KOPT-K1 (cell line): Measurements from ENCODE around the gene SIRT5.

Source experiments
- H3K27ac ChIP-seq: fragments of 200-600 bp; sonication (generic); 2 replicates; pipeline ENCODE4 v1.5.1; 2016; ENCODE audit warnings: antibody characterized with exemption, mild to moderate bottlenecking, low read depth, low read length; ENCODE audit not compliant: poor library complexity, severe bottlenecking
- H3K36me3 ChIP-seq: fragments of 200-600 bp; sonication (generic); 2 replicates; pipeline ENCODE4 v1.5.1; 2017; ENCODE audit warnings: antibody characterized with exemption, mild to moderate bottlenecking, low read length, moderate library complexity; ENCODE audit not compliant: insufficient read depth
- H3K9me3 ChIP-seq: fragments of 200-600 bp; sonication (generic); 2 replicates; pipeline ENCODE4 v1.5.1; 2017; ENCODE audit warnings: antibody characterized with exemption, low read length, mild to moderate bottlenecking; ENCODE audit not compliant: insufficient read depth, poor library complexity, severe bottlenecking

Gene SIRT5

GRCh38 chr6:13624871-13625288 lies 50.5 kb downstream of the SIRT5 start:
- H3K9me3 ChIP-seq = no peaks in the 10 kb centered on the region
- peaks cover 100% of the 10 kb centered on the region for H3K36me3 ChIP-seq
- no peak overlapping the region for H3K27ac ChIP-seq

- H3K9me3 ChIP-seq = no peaks in the 10 kb centered on the region
- no peak overlapping the region for H3K27ac ChIP-seq
- peaks cover 95% of the 10 kb centered on the region for H3K36me3 ChIP-seq
These were observed 55.2 kb downstream of the SIRT5 start for GRCh38 chr6:13629459-13630116.

- Histone ChIP-seq H3K9me3 (no peaks in the 10 kb centered on the region), H3K36me3 (peaks cover 95% of the 10 kb centered on the region), H3K27ac (no peak overlapping the region)
These were observed 56.1 kb downstream of the SIRT5 start for GRCh38 chr6:13630499-13630898.

GRCh38 chr6:13633343-13633742 lies 58.9 kb downstream of the SIRT5 start:
- no peaks in the 10 kb centered on the region for H3K9me3 ChIP-seq
- peaks cover 95% of the 10 kb centered on the region for H3K36me3 ChIP-seq
- H3K27ac ChIP-seq = no peak overlapping the region

GRCh38 chr6:13635948-13636658 lies 61.7 kb downstream of the SIRT5 start:
- H3K27ac ChIP-seq = no peak overlapping the region
- peaks cover 95% of the 10 kb centered on the region for H3K36me3 ChIP-seq
- no peaks in the 10 kb centered on the region for H3K9me3 ChIP-seq

- peaks cover 96% of the 10 kb centered on the region for H3K36me3 ChIP-seq
- H3K9me3 ChIP-seq = no peaks in the 10 kb centered on the region
- no peak overlapping the region for H3K27ac ChIP-seq
These were observed 63.6 kb downstream of the SIRT5 start for GRCh38 chr6:13638014-13638413.

- Histone ChIP-seq H3K27ac (no peak overlapping the region), H3K36me3 (peaks cover 100% of the 10 kb centered on the region), H3K9me3 (no peaks in the 10 kb centered on the region)
These were observed 64.2 kb downstream of the SIRT5 start for GRCh38 chr6:13638626-13639025.

- H3K36me3 ChIP-seq = peaks cover 98% of the 10 kb centered on the region
- H3K27ac ChIP-seq = no peak overlapping the region
- no peaks in the 10 kb centered on the region for H3K9me3 ChIP-seq
These were observed 66.9 kb downstream of the SIRT5 start for GRCh38 chr6:13641315-13641714.

GRCh38 chr6:13643125-13643524 lies 68.7 kb downstream of the SIRT5 start:
- Histone ChIP-seq H3K9me3 (no peaks in the 10 kb centered on the region), H3K36me3 (peaks cover 92% of the 10 kb centered on the region), H3K27ac (no peak overlapping the region)

GRCh38 chr6:13648850-13649249 lies 74.4 kb downstream of the SIRT5 start:
- Histone ChIP-seq H3K9me3 (no peaks in the 10 kb centered on the region), H3K36me3 (peaks cover 77% of the 10 kb centered on the region), H3K27ac (no peak overlapping the region)

- peaks cover 72% of the 10 kb centered on the region for H3K36me3 ChIP-seq
- H3K9me3 ChIP-seq = no peaks in the 10 kb centered on the region
- no peak overlapping the region for H3K27ac ChIP-seq
These were observed 75.0 kb downstream of the SIRT5 start for GRCh38 chr6:13649393-13649792.

- Histone ChIP-seq H3K36me3 (peaks cover 56% of the 10 kb centered on the region), H3K9me3 (no peaks in the 10 kb centered on the region), H3K27ac (no peak overlapping the region)
These were observed 78.9 kb downstream of the SIRT5 start for GRCh38 chr6:13653296-13653695.

- H3K27ac ChIP-seq = no peak overlapping the region
- H3K9me3 ChIP-seq = no peaks in the 10 kb centered on the region
- H3K36me3 ChIP-seq = peaks cover 44% of the 10 kb centered on the region
These were observed 80.1 kb downstream of the SIRT5 start for GRCh38 chr6:13654496-13654895.

- Histone ChIP-seq H3K36me3 (peaks cover 34% of the 10 kb centered on the region), H3K9me3 (no peaks in the 10 kb centered on the region), H3K27ac (no peak overlapping the region)
These were observed 81.3 kb downstream of the SIRT5 start for GRCh38 chr6:13655700-13656099.

GRCh38 chr6:13660273-13660672 lies 85.9 kb downstream of the SIRT5 start:
- Histone ChIP-seq H3K9me3 (no peaks in the 10 kb centered on the region), H3K27ac (no peak overlapping the region), H3K36me3 (peaks cover 9% of the 10 kb centered on the region)

GRCh38 chr6:13660893-13661292 lies 86.5 kb downstream of the SIRT5 start:
- no peak overlapping the region for H3K27ac ChIP-seq
- H3K36me3 ChIP-seq = peaks cover 9% of the 10 kb centered on the region
- no peaks in the 10 kb centered on the region for H3K9me3 ChIP-seq
